Progenitor cell of endocrine pancreas (in vitro differentiated cells): ENCODE results near the gene MTARC2. TPM values are rescaled to one million over a fixed set of nuclear protein-coding genes. Genes with fewer than 3 reads are reported as not detected.

Experiments used
- DNase-seq: peaks from one replicate; pipeline ENCODE4 v3.0.0; 2021; ENCODE audit warnings: low spot score; ENCODE audit not compliant: unreplicated experiment
- H3K27ac Mint-ChIP-seq: 2 replicates; pipeline ENCODE4 v1.8.0; 2021; ENCODE audit warnings: mild to moderate bottlenecking, moderate library complexity, mixed read lengths
- H3K27me3 Mint-ChIP-seq: 2 replicates; pipeline ENCODE4 v1.8.0; 2021; ENCODE audit warnings: mixed read lengths
- H3K36me3 Mint-ChIP-seq: 2 replicates; pipeline ENCODE4 v1.8.0; 2022; ENCODE audit warnings: mixed read lengths; ENCODE audit not compliant: insufficient read depth
- H3K4me1 Mint-ChIP-seq: 2 replicates; pipeline ENCODE4 v1.8.0; 2021; ENCODE audit warnings: low read depth, mixed read lengths
- H3K4me3 Mint-ChIP-seq: 2 replicates; pipeline ENCODE4 v1.8.0; 2021; ENCODE audit warnings: low read depth, mild to moderate bottlenecking, moderate library complexity, mixed read lengths
- H3K9me3 Mint-ChIP-seq: 2 replicates; pipeline ENCODE4 v1.8.0; 2021; ENCODE audit warnings: low read depth, mixed read lengths
- CTCF ChIP-seq: fragments of 200-600 bp; sonication (generic); IDR thresholded peaks from one replicate; pipeline ENCODE4 v1.5.0; 2021; ENCODE audit warnings: antibody characterized with exemption, mild to moderate bottlenecking; ENCODE audit not compliant: unreplicated experiment
- total RNA-seq: library from RNA; stranded (reverse); gene quantifications from 2 replicates; pipeline ENCODE4 v1.2.1, GENCODE V29; 2021

MTARC2 gene
- total RNA-seq, 1 donor from 2014 or later, result 14.3 TPM

- DNase-seq, result no peak
- peaks cover 23% of the 10 kb centered on the region for H3K36me3 Mint-ChIP-seq
- peaks cover 3% of the 10 kb centered on the region for H3K4me1 Mint-ChIP-seq
- no peaks in the 10 kb centered on the region for H3K27me3 Mint-ChIP-seq
- no peak for TF ChIP-seq CTCF
- H3K9me3 Mint-ChIP-seq, result peaks cover 4% of the 10 kb centered on the region
- no peak overlapping the region for H3K4me3 Mint-ChIP-seq
- no peak overlapping the region for H3K27ac Mint-ChIP-seq
Measured at GRCh38 chr1:220819467-220820026, 71.4 kb downstream of the MTARC2 start.

- Mint-ChIP-seq H3K36me3 (peaks cover 7% of the 10 kb centered on the region), H3K4me3 (no peak overlapping the region), H3K4me1 (peaks cover 7% of the 10 kb centered on the region), H3K9me3 (peaks cover 4% of the 10 kb centered on the region), H3K27ac (no peak overlapping the region), H3K27me3 (no peaks in the 10 kb centered on the region)
- TF ChIP-seq CTCF, result no peak
- DNase-seq, result no peak
Measured at GRCh38 chr1:220824031-220824989, 76.2 kb downstream of the MTARC2 start.

GRCh38 chr1:220825819-220826551, 77.9 kb downstream of the MTARC2 start:
- Mint-ChIP-seq H3K9me3 (no peaks in the 10 kb centered on the region), H3K36me3 (peaks cover 3% of the 10 kb centered on the region), H3K4me3 (no peak overlapping the region), H3K4me1 (peaks cover 7% of the 10 kb centered on the region), H3K27me3 (no peaks in the 10 kb centered on the region), H3K27ac (no peak overlapping the region)
- DNase-seq, result no peak
- no peak for TF ChIP-seq CTCF

- peaks cover 1% of the 10 kb centered on the region for H3K36me3 Mint-ChIP-seq
- peaks cover 7% of the 10 kb centered on the region for H3K4me1 Mint-ChIP-seq
- H3K27ac Mint-ChIP-seq, result no peak overlapping the region
- TF ChIP-seq CTCF, result no peak
- no peak for DNase-seq
- no peak overlapping the region for H3K4me3 Mint-ChIP-seq
- no peaks in the 10 kb centered on the region for H3K27me3 Mint-ChIP-seq
- no peaks in the 10 kb centered on the region for H3K9me3 Mint-ChIP-seq
Measured at GRCh38 chr1:220826729-220827128, 78.6 kb downstream of the MTARC2 start.

GRCh38 chr1:220827445-220828178, 79.5 kb downstream of the MTARC2 start:
- H3K4me3 Mint-ChIP-seq, result no peak overlapping the region
- peaks cover 1% of the 10 kb centered on the region for H3K36me3 Mint-ChIP-seq
- no peak for DNase-seq
- TF ChIP-seq CTCF, result no peak
- no peaks in the 10 kb centered on the region for H3K27me3 Mint-ChIP-seq
- peak overlapping the region; percentile 7 for H3K27ac Mint-ChIP-seq
- peaks cover 7% of the 10 kb centered on the region for H3K4me1 Mint-ChIP-seq
- H3K9me3 Mint-ChIP-seq, result no peaks in the 10 kb centered on the region
